Cortex of kidney (tissue), 1 donor: Measurements from ENCODE around the gene TTC28.

Experiments
- DNase-seq: peaks from one replicate; lab custom pipeline; 2025; lab: John Stamatoyannopoulos, UW

TTC28 gene

GRCh38 chr22:28441720-28442263, 237.8 kb downstream of the TTC28 start:
- DNase-seq: no peak

- DNase-seq: no peak
Observed at GRCh38 chr22:28440592-28441390, 238.8 kb downstream of the TTC28 start.

GRCh38 chr22:28438183-28438768, 241.4 kb downstream of the TTC28 start:
- no peak for DNase-seq

- DNase-seq: no peak
Observed at GRCh38 chr22:28435982-28436381, 243.7 kb downstream of the TTC28 start.

- no peak for DNase-seq
Observed at GRCh38 chr22:28435140-28435768, 244.4 kb downstream of the TTC28 start.

GRCh38 chr22:28430466-28431025, 249.1 kb downstream of the TTC28 start:
- no peak for DNase-seq

- no peak for DNase-seq
Observed at GRCh38 chr22:28429711-28430110, 249.9 kb downstream of the TTC28 start.

- no peak for DNase-seq
Observed at GRCh38 chr22:28428271-28428670, 251.4 kb downstream of the TTC28 start.

- DNase-seq: no peak
Observed at GRCh38 chr22:28426346-28427132, 253.1 kb downstream of the TTC28 start.

- no peak for DNase-seq
Observed at GRCh38 chr22:28425211-28425610, 254.4 kb downstream of the TTC28 start.

- DNase-seq: no peak
Observed at GRCh38 chr22:28424427-28425080, 255.1 kb downstream of the TTC28 start.

- DNase-seq: no peak
Observed at GRCh38 chr22:28419919-28420318, 259.7 kb downstream of the TTC28 start.

GRCh38 chr22:28418008-28418407, 261.6 kb downstream of the TTC28 start:
- DNase-seq: no peak

- no peak for DNase-seq
Observed at GRCh38 chr22:28417431-28417830, 262.2 kb downstream of the TTC28 start.

GRCh38 chr22:28414913-28415312, 264.7 kb downstream of the TTC28 start:
- DNase-seq: no peak

GRCh38 chr22:28413612-28414399, 265.8 kb downstream of the TTC28 start:
- no peak for DNase-seq

GRCh38 chr22:28412109-28412508, 267.5 kb downstream of the TTC28 start:
- DNase-seq: no peak

GRCh38 chr22:28411125-28411524, 268.5 kb downstream of the TTC28 start:
- DNase-seq: no peak

- DNase-seq: no peak
Observed at GRCh38 chr22:28410050-28410816, 269.4 kb downstream of the TTC28 start.

GRCh38 chr22:28408709-28409108, 270.9 kb downstream of the TTC28 start:
- no peak for DNase-seq
